GM21390 (cell line): ENCODE data around the gene PIANP.
"Not testable (repeated sequence)": the region's sequence is repeated elsewhere in the genome, so short reads cannot be mapped to it uniquely, and the experiment has no call there.

Source experiments
- ATAC-seq: cut with Tn5 transposase; IDR thresholded peaks from one replicate; pipeline ENCODE4 v1.9.1; 2021; ENCODE audit not compliant: unreplicated experiment

Gene PIANP

GRCh38 chr12:6700646-6701051, at the start of gene PIANP:
PIANP (minus strand) TSS chr12:6700815; CDS start chr12:6698061, 2,754 bp downstream.
- no peak for ATAC-seq

- no peak for ATAC-seq
Measured at GRCh38 chr12:6748761-6749160, 48.1 kb upstream of the PIANP start.

GRCh38 chr12:6747216-6747615, 46.6 kb upstream of the PIANP start:
- no peak for ATAC-seq

GRCh38 chr12:6745741-6746525, 45.3 kb upstream of the PIANP start:
- no peak for ATAC-seq

GRCh38 chr12:6743300-6743699, 42.7 kb upstream of the PIANP start:
- ATAC-seq: not testable (repeated sequence)

DNA sequence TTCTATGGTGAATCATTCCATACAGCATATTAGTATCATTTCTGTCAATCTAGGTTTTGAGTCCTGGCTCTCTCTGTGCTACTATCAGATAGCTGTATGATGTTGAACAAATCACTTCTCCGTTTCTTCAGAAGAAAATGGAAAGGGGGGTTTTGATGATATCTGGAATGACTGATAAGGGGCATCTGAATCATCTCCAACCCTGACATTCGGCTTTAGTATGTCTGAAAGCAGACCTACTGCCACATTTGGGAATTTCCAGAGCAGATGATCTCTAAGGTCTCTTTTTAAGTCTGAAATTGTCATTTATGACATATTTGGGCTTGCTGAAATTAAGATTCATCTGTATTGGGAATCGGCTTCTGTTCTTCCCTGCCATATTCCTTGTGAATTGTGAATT, 42.2 kb upstream of the PIANP start:
- ATAC-seq: no peak

DNA sequence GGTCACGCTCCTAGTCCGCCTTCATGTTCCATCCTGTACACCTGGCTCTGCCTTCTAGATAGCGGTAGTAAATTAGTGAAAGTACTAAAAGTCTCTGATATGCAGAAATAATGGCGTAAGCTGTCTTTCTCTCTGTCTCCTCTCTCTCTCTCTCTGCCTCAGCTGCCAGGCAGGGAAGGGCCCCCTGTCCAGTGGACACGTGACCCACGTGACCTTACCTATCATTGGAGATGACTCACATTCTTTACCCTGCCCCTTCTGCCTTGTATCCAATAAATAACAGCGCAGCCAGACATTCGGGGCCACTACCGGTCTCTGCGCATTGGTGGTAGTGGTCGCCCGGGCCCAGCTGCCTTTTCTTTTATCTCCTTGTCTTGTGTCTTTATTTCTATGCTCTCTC, 41.5 kb upstream of the PIANP start:
- not testable (repeated sequence) for ATAC-seq

GRCh38 chr12:6736754-6737153, 36.1 kb upstream of the PIANP start:
- ATAC-seq: no peak

- ATAC-seq: no peak
Measured at GRCh38 chr12:6735448-6736191, 35.0 kb upstream of the PIANP start.

GRCh38 chr12:6734506-6735387, 34.1 kb upstream of the PIANP start:
- ATAC-seq: no peak

- no peak for ATAC-seq
Measured at GRCh38 chr12:6730169-6730568, 29.6 kb upstream of the PIANP start.

- no peak for ATAC-seq
Measured at GRCh38 chr12:6729186-6729585, 28.6 kb upstream of the PIANP start.

DNA sequence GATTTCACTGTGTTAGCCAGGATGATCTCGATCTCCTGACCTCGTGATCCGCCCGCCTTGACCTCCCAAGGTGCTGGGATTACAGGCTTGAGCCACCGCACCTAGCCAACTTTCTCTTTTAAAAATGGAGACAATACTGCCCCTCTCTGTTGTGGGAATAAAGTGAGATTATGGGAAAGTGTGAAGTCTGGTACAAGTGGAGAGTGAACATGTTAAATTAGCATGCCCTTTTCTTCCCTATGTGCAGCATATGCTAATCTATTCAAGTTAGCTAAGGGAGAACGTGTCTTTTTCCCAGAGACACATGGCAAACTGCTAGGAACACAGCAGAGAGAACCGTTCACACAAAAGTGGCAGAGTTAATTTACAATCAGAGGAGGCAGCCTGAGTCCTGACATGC, 24.7 kb upstream of the PIANP start:
- ATAC-seq: no peak

GRCh38 chr12:6724409-6724797, 23.8 kb upstream of the PIANP start:
- ATAC-seq: no peak

DNA sequence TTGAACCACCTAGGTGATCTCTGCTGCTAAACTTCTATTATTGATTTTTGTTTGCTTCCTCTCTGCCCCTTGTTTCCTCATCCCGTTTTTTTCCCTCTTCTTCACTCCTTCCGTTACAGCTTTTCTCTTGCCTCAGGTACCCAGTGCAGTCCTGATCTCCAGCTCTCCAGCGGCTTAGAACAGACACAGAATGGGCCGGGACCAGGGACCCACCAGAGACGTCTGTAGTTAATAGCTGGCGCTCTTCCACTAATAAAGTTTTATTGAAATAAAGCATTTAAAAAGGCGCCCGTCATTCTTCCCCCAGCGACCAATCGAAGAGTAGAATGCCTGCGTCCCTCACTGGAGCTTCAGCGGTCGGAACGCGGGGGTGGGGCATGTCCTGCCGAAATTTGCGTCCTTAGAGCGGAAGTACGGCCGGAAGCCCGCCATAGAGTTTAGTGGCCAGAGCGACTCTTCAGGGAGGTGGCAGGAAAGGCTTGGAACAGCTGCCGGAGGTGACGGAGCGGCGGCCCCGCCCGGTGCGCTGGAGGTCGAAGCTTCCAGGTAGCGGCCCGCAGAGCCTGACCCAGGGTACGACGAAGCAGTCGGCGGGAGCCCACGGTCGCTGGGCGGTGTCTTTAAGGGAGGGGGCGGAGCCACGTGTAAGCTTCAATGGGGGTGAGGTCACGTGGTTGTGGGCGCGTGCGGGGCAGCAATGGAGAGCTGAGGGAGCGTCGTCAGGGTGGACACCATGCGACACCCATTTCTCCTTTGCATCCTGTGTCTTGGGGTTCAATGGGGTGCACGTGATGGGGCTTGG, 23.2 kb upstream of the PIANP start, which contains the start of gene COPS7A:
Gene COPS7A (plus strand): TSS at position 440 of the 802 bp plus-strand sequence. CDS start 611 bp downstream, outside the sequence.
- peak; percentile 93 for ATAC-seq

- no peak for ATAC-seq
Measured at GRCh38 chr12:6722863-6723262, 22.2 kb upstream of the PIANP start.

- ATAC-seq: no peak
Measured at GRCh38 chr12:6716874-6717437, 16.3 kb upstream of the PIANP start.

- ATAC-seq: not testable (repeated sequence)
Measured at GRCh38 chr12:6716031-6716873, 15.6 kb upstream of the PIANP start.

GRCh38 chr12:6708960-6709394, 8.4 kb upstream of the PIANP start:
- ATAC-seq: no peak
